HL-60 (cell line): Measurements from ENCODE around the gene MEIOC.

Source experiments
- DNase-seq, 2 experiments: peaks; one replicate each; pipeline ENCODE4 v3.0.0-alpha.2; 2010 to 2020; ENCODE audit warnings: low read depth in 1 of 2, low spot score in 1 of 2
- H3K27ac ChIP-seq: fragments of 250-450 bp; sonication (Bioruptor Pico); replicated peaks from 2 replicates; pipeline ENCODE4 v1.5.1; 2020; ENCODE audit warnings: mild to moderate bottlenecking, moderate library complexity
- H3K27me3 ChIP-seq: fragments of 250-450 bp; sonication (Bioruptor Pico); 2 replicates; pipeline ENCODE4 v1.5.1; 2021; ENCODE audit warnings: mild to moderate bottlenecking, moderate library complexity; ENCODE audit not compliant: insufficient read depth, poor library complexity, severe bottlenecking
- H3K4me3 ChIP-seq: replicated peaks from 2 replicates; pipeline ENCODE4 v1.5.1; 2011; ENCODE audit warnings: mild to moderate bottlenecking, control low read depth, low read length; ENCODE audit not compliant: insufficient read depth
- CTCF ChIP-seq: IDR thresholded peaks from one replicate; pipeline ENCODE4 v1.5.1; 2011; ENCODE audit warnings: low read length, control low read depth, inconsistent platforms; ENCODE audit not compliant: insufficient read depth
- GABPA ChIP-seq: IDR thresholded peaks from 2 replicates; pipeline ENCODE4 v1.6.1; 2012; ENCODE audit warnings: low read depth
- POLR2AphosphoS5 ChIP-seq: IDR thresholded peaks from 2 replicates; pipeline ENCODE4 v1.6.1; 2012; ENCODE audit warnings: low read depth
- SPI1 ChIP-seq: IDR thresholded peaks from 2 replicates; pipeline ENCODE4 v1.6.1; 2012; ENCODE audit warnings: low read depth, mild to moderate bottlenecking, borderline replicate concordance
- TF ChIP-seq, protein P1 (sequence below): IDR thresholded peaks from 2 replicates; pipeline ENCODE4 v1.6.1; 2012; ENCODE audit warnings: low read depth; ENCODE audit not compliant: insufficient replicate concordance

Gene MEIOC

DNA sequence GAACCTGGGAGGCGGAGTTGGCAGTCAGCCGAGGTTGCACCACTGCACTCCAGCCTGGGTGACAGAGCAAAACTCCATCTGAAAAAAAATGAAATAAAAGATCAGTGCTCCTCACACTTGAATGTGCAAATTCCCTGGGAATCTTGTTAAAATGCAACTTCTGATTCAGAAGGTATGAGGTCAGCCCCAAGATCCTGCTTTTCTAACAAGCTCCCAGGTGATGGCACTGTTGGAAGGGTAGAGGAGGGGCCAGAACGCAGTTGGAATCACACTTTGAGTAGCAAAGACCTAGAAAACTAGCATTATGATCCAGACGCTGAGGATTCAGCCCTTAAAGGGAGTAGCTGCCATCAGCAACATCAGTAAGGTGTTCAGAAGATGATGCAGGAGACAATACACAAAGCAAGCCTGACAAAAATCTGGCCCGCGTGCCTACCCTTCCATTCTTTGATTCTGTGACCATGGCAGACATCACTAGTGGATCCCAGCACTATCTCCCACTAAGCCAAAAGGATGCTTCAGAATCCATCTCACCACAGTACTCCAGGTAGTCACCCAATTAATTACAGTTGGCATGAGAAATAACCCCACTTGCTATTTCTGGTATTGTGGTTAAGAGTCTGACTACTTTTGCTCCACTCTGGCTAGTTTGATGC lies 33.1 kb upstream of the MEIOC start:
- no peak overlapping the region for H3K27ac ChIP-seq
- no peak for TF ChIP-seq POLR2AphosphoS5
- no peak for TF ChIP-seq GABPA
- TF ChIP-seq CTCF = no peak
- TF ChIP-seq SPI1 = no peak
- TF ChIP-seq, protein P1, sequence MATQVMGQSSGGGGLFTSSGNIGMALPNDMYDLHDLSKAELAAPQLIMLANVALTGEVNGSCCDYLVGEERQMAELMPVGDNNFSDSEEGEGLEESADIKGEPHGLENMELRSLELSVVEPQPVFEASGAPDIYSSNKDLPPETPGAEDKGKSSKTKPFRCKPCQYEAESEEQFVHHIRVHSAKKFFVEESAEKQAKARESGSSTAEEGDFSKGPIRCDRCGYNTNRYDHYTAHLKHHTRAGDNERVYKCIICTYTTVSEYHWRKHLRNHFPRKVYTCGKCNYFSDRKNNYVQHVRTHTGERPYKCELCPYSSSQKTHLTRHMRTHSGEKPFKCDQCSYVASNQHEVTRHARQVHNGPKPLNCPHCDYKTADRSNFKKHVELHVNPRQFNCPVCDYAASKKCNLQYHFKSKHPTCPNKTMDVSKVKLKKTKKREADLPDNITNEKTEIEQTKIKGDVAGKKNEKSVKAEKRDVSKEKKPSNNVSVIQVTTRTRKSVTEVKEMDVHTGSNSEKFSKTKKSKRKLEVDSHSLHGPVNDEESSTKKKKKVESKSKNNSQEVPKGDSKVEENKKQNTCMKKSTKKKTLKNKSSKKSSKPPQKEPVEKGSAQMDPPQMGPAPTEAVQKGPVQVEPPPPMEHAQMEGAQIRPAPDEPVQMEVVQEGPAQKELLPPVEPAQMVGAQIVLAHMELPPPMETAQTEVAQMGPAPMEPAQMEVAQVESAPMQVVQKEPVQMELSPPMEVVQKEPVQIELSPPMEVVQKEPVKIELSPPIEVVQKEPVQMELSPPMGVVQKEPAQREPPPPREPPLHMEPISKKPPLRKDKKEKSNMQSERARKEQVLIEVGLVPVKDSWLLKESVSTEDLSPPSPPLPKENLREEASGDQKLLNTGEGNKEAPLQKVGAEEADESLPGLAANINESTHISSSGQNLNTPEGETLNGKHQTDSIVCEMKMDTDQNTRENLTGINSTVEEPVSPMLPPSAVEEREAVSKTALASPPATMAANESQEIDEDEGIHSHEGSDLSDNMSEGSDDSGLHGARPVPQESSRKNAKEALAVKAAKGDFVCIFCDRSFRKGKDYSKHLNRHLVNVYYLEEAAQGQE = no peak
- no peak for DNase-seq
- H3K4me3 ChIP-seq = no peak overlapping the region
- no peaks in the 10 kb centered on the region for H3K27me3 ChIP-seq

DNA sequence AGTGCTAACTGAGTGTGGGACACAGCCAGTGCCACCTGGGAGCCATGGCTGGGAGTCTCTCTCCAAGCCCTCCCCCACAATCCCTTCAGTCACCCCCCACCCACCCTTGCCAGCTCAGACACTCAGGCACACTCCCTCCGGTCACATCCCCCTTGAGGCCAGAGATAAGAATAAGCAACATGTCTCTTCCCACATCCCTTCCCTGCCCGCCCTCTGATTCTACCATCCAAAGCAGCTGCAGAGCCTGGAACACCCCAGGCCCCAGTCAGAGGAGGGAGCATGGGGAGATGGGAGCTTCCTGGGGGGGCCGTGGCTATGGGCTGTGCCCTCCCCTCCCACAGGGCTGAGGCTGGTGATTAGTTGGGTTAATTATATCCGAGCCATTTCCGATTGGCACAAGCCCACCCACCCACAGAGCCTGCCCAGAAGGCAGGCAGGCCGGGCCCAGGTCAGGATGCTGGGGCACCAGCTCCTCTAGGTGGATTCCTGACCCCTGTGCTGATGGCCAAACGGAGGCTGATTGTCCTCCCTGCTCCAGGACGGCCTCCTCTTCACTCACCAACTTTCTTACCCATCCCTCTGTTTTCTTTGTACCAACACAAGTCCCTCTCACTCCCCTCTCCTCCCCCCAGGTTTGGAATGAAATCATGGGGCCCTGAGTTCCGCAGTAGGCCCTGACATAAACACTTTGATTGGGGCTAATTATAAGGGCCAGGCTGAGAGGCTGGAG lies 28.6 kb upstream of the MEIOC start:
- Histone ChIP-seq H3K27ac (no peak overlapping the region), H3K4me3 (no peak overlapping the region), H3K27me3 (peaks cover 2% of the 10 kb centered on the region)
- no peak for DNase-seq
- TF ChIP-seq POLR2AphosphoS5 (no peak), SPI1 (no peak), CTCF (no peak), GABPA (no peak)
- TF ChIP-seq, protein P1 = no peak

DNA sequence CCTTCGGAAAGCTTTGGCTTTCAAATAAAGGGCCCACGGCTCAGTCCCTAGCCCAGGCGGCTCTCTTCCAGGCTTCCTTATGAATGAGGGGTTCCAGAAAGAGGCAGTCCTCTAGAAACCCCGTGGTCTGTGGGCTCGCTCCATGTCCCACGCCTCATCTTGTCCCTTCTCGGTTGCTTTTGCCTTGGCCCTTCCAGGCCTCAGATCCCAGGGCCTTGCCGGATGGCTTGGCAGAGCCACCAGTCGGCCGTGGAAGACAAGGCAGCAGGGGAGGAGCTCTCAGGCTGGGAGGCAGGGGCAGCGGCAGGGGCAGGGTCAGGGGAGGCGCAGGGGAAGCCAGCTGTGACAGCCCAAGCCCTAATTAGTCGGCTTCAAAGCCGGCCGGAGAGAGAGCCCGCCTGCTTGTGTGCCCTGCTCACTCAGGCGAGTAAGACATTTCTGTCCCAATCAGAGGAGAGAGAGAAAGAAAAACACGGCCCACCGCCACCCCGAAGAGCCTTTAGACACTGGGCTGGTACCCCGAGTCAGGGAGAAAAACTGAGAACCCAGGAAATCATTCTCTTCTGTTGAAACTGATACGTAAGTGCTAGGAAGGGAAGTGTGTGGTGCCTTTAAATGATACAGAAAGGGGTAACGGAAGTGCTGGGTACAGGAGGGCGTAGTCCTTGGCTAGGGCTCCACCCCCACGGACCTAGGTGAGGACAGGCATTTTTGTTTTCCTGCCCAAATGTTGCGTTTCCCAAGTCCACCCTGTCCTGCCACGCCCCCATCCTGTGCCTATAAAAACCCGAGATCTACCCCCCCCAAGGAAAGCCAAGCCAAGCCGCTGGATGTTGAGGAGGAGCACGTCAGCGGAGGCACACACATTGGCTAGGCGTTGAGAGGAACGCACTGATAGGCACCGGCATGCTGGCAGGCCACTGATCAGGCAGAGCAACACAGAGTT lies 27.8 kb upstream of the MEIOC start:
- H3K27ac ChIP-seq = no peak overlapping the region

More for the DNA sequence above, 27.8 kb upstream of the MEIOC start:
- TF ChIP-seq, protein P1 = no peak
- Histone ChIP-seq H3K4me3 (no peak overlapping the region), H3K27me3 (peaks cover 2% of the 10 kb centered on the region)
- DNase-seq = no peak
